Cardiac fibroblast (primary cell): ENCODE data around the gene TMEM204.

ENCODE experiments used
- DNase-seq, 2 donors: peaks; one replicate each; pipeline versions ENCODE4 v3.0.0 to v3.0.0-alpha.2; 2010; ENCODE audit warnings: low read depth in 2 of 2
- H3K4me3 ChIP-seq, 2 donors: replicated peaks in 1 of 2; 1 replicate in 1 of 2; 2 replicates in 1 of 2; pipeline ENCODE4 v1.5.1; 2011; ENCODE audit warnings: low read depth in 2 of 2, low read length in 2 of 2, mild to moderate bottlenecking in 2 of 2, moderate library complexity in 1 of 2
- TF ChIP-seq, protein P1 (sequence below): IDR thresholded peaks from one replicate; pipeline ENCODE4 v1.5.1; 2011; ENCODE audit warnings: low read depth, mild to moderate bottlenecking, low read length, inconsistent platforms

Gene TMEM204

DNA sequence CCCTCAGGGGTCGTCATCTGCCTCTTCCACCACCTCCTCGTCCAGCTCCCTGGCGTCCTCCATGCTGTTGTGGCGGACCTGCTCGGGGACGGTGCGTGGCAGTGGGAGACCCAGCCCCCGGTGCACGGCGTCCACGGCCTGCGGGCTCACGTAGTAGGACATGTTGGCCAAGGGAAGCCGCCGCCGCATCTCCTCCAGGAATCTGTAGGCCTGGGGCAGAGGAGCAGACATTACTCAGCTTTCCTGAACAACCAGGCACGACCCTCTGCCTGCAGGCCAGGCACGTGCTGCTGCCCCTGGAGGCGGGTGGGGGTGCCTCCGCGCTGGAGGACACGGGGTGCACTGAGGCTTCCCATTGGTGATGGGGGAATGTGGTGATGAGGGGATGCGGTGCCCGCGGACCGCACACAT is 22.5 kb upstream of the TMEM204 start:
- TF ChIP-seq, protein P1, sequence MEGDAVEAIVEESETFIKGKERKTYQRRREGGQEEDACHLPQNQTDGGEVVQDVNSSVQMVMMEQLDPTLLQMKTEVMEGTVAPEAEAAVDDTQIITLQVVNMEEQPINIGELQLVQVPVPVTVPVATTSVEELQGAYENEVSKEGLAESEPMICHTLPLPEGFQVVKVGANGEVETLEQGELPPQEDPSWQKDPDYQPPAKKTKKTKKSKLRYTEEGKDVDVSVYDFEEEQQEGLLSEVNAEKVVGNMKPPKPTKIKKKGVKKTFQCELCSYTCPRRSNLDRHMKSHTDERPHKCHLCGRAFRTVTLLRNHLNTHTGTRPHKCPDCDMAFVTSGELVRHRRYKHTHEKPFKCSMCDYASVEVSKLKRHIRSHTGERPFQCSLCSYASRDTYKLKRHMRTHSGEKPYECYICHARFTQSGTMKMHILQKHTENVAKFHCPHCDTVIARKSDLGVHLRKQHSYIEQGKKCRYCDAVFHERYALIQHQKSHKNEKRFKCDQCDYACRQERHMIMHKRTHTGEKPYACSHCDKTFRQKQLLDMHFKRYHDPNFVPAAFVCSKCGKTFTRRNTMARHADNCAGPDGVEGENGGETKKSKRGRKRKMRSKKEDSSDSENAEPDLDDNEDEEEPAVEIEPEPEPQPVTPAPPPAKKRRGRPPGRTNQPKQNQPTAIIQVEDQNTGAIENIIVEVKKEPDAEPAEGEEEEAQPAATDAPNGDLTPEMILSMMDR, result no peak
- no peak for DNase-seq
- no peak overlapping the region for H3K4me3 ChIP-seq

DNA sequence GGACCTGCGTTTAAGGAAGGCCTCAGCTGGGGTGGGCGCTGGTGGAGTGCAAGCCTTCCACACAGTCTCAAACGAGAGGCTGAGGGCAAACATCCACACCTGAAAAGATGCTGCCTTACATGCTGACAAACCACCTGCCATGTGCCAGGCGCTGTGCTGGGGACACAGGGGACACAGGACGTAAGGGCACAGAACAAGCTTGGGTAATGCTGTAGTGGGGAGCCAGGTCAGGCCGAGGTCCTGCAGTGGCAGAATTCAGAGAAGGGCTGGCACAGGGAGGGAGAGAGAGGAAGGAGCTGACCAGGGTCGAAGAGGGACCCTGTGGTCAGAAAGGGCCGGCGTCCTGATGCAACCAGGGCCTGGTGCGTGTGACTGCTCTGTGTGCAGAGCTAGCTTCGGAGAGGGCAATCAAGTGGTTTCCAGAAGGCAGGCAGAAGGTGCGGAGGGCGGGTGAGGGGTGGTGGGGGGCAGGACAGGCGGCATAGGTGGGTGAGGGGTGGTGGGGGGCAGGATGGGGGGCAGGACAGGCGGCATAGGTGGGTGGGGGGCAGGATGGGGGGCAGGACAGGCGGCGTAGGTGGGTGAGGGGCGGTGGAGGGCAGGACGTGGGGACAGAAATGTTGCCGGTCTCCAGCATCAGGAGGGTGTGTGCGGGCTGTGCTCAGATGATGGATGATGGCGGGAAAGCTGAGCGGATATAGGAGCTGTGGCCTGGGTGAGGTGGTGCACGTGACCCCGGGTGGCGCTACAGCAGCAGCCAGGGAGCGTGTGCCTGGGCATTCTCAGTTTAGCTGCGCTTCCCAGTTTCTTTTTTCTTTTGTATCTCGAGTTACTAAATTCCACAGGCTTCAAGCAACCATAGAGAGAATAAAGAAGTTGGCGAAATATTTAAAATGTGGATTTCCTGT is 21.6 kb upstream of the TMEM204 start:
- TF ChIP-seq, protein P1, result no peak

DNA sequence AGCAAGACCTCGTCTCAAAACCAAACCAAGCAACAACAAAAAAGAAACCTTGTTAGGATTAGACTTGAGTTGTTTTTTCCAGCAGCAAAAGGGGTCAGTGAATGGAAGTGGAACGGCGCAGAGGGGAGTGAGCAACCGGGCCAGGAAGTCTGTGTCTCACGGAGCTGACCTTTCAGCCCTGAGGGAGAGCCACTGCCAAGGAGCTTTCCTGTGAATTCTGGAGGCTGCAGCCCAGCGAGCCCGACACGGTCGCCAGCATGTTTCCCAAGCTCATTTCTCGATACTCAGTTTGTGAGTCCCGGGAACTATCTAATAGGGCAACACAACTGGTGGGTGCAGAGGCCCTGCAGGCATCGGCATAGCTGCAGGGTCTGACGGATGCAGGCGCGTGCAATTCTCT is 20.7 kb upstream of the TMEM204 start:
- no peak for DNase-seq
- no peak overlapping the region for H3K4me3 ChIP-seq
- TF ChIP-seq, protein P1, result no peak

More for the DNA sequence above, 21.6 kb upstream of the TMEM204 start:
- no peak overlapping the region for H3K4me3 ChIP-seq
- no peak for DNase-seq

DNA sequence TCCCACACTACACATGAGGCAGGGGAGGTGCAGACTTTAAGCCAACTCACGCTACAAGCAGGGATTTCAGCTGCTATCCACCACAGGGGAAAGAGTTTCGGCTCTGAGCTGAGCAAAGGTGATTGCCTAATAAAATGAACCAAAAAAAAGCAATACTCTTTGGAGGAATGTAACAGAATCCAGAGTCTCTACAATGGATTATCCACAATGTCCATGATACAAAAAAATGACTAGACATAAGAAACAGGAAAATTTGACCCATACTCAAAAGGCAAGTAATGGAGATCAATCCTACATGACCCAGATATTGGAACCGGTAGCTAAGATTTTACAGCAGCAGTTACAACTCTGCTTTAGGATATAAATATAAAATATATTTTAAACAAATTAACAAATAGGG is 19.0 kb upstream of the TMEM204 start:
- no peak overlapping the region for H3K4me3 ChIP-seq
- no peak for DNase-seq
- TF ChIP-seq, protein P1, result no peak

DNA sequence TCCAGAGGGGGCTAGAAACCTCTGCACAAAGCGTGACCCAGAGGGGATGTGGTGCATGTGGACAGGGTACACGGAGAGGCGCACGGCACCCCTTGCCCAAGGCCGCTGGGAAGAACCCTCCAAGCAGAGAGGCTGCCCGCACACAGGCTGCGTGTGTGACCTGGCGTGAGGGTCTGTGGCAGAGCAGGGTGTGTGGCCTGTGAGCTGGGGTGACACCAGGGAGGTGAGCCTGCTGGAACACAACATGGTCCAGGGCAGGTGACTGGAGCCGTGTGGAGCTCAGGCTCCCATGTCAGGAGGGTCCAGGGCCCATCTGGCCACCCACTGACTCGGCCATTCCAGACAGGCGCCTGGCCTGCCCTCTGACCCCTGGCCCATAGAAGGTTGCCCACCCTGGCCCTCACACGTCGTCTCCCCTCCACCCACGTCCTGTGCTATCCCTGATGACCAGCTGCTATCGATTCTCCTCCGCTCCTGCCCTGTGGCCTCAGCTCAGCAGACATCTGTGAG is 14.8 kb upstream of the TMEM204 start:
- TF ChIP-seq, protein P1, result no peak
- DNase-seq, result no peak
- H3K4me3 ChIP-seq, result no peak overlapping the region

DNA sequence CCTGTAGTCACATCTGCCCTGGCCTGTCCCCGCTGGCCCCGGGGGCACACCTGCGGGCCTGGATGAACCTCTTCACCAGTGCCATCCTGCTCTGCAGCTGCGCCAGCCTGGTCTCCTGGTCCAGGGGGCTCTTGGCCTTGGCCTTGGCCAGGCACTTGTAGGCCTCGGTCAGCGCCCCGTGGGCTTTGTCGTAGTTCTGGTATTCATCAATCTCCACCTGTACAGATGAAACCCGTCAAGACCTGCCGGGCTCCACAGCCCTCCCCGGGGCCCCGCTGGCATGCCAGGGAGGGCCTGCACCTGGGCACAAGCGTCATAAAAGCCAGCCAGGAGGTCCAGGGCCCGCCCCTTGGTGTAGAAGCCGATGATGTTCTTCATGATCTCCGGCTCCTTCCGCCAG is 13.6 kb upstream of the TMEM204 start:
- DNase-seq, result no peak
- no peak overlapping the region for H3K4me3 ChIP-seq
- TF ChIP-seq, protein P1, result no peak
